Stimulated activated CD8-positive, alpha-beta memory T cell treated with anti-CD3 and anti-CD28 coated beads, Interleukin-2, amount 100 ng/mL, for 48 hours (primary cell): Measurements from ENCODE around the gene KIF1B.
"Not testable (repeated sequence)": the region's sequence is repeated elsewhere in the genome, so short reads cannot be mapped to it uniquely, and the experiment has no call there.

Experiments used
- DNase-seq, 2 donors: peaks; one replicate each; pipeline ENCODE4 v3.0.0-alpha.2; 2020; ENCODE audit warnings: low read depth in 2 of 2

Gene KIF1B

DNA sequence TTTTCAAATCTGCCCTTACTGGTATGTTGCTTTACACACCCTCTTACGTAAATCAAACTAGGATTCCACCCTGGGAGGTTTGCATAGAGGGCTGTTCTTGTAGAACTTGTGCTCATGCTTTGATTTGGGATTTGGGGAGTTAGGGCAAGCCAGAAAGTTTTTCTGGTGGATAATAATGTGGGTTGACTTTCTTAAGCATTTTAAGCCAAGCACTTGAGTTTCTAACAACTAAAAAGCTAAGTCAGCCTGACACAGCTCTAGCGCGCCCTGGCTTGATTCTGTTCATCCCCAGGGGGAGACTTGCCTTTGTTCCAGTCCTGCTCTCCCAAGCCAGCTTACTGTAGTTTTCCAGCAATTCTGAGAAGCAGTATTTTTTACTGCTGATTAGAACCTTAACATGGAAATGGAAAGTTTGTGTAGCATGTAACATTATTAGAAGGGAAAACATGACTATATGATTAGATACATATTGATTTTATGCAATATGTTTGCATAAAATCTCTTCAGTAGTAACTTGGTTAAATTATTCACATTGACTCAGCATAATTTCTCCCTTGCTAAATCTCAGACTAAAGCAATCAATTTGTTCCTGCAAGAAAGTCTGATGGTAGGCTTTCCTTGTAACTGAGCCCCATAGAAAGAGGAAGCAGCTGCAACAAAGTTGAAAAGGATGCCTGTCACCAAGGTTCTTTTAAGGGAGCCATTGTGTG is 177.5 kb downstream of the KIF1B start:
- DNase-seq: no peak

DNA sequence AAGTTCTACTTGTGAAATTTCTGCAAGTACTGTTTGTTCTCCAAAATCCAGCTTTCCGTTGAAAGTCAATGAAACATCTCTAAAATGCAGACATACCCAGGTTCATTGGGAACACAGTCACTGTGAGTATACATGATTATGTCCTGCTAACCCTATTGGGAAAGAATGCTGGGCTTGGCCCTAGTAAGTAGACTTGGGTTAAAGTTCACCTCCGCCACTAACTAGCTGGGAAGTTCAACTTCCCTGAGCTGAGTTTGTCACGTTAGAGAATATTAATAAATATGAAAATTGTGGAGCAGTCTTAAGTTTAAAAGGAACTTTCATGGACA is 178.0 kb downstream of the KIF1B start:
- no peak for DNase-seq

DNA sequence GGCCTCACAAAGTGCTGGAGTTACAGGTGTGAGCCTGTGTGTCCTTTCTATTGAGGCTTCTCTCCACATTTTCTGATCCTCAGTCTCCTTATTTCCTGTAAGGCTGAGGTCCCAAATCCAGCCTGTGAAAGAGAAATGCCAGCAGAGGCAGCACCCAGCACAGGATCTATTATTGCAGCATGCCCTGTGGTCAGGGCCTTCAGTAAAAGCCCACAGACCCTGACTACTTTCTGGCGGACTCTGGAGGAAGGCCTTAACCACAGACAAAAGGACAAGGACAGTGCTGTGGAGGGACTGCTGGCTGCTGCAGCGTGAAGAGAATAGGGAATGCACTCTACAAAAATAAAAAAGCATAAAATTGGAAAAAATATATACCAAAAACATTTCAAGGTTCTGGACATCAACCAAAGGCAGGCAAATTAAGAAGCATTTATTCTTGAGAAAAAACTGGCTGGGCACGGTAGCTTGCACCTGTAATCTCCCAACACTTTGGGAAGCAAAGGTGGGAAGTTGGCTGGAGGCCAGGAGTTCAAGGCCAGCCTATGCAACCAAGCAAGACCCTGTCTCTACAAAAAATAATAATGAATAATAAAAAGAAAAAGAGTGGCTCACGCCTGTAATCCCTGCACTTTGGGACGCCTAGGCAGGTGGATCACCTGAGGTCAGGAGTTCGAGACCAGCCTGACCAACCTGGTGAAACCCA is 179.1 kb downstream of the KIF1B start:
- DNase-seq: no peak

DNA sequence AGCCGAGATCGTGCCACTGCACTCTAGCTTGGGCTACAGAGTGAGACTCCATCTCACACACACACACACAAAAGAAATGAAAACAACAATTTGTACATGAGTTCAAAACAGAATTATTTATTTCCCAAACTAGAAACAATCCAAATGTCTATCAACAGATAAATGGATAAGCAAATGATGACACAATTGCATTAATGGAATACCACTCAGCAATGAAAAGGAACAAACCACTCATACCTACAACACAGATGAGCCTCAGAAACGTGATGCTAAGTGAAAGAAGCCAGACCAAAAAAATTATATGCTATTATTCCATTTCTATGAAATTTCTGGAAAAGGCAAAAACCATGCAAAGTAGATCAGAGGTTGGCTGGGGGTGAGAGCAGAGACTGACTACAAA is 186.5 kb downstream of the KIF1B start:
- DNase-seq: no peak

DNA sequence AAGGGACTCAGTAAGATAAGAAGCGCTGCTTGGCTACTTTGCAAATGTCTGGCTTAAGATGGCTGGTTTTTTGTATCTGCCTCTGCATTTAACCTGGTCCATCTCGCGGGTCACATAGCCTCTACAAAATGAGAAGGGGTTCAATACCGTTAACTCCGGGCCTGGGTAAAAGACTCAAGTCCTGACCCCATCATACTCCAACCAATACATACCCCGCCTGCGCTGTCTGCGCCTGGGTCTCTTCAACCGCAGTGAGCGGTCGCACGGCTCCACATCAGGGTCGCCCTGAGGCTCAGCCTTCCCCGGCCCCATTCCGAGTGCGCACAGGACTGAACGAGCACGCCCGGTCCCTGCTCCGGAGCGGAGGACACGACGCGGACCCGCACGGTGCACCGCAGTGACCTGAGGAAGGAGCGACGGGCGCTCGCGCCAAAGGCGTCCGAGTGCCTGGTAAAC is 187.9 kb downstream of the KIF1B start:
- no peak for DNase-seq

DNA sequence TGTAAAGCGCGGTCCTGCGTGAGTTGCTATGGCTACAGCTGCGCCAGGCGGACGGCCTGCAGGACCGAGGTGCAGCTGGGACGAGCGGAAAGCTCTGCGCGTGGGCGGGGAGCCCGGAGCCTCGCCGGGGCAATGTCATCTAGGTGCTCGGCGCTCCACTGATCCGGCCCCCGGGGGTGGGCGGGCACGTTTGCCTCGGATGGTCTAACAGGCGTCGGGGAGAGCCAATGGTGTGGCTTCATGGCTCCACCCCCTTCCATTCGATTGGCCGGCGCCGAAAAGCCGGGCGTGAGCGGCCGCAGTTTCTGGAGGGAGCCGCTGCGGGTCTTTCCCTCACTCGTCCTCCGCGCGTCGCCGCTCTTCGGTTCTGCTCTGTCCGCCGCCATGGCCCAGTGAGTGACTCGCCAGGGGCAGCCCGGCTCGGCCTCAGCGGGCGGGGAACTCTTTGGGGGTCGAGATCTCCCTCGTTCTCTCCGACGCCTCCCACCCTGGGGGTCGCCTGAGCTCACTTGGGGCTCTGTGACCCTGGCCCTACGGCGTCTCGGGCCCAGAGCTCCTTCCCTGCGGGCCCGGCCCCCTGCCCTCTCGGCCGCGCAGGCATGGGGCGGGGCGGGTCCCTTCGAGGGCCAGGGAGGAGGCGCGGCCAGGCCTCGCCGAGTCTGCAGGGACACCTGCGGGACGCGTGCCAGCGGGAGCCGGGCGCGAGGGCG is 188.5 kb downstream of the KIF1B start, which contains the start of gene PGD:
Gene PGD, plus strand, starts transcription at position 331 of the 710 bp plus-strand sequence. Its CDS starts 54 bp downstream, at position 385.
- peak; percentile 98 to 99 for DNase-seq

DNA sequence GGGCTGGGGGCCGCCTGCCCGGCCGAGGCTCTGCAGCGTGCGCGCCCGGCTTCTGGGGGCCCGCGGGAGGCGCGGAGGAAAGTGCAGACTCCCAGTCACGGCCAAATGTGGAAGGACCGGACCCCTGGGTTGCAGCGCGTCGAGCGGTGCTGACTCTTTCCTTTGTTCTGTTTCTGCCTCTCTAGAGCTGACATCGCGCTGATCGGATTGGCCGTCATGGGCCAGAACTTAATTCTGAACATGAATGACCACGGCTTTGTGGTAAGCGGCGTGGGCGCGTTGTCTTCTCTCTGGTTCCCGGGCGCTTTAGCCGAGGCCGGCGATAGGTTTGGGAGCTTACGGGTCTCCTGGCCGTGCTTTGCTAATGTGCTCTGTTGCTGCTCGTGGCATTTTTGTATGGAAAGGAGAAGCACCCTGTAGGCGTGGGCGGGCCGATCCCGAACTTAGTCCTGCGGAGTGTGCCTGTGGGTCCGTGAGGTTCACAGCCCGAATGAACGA is 189.1 kb downstream of the KIF1B start:
- DNase-seq: peak in 1 of 2 donors; percentile 2

DNA sequence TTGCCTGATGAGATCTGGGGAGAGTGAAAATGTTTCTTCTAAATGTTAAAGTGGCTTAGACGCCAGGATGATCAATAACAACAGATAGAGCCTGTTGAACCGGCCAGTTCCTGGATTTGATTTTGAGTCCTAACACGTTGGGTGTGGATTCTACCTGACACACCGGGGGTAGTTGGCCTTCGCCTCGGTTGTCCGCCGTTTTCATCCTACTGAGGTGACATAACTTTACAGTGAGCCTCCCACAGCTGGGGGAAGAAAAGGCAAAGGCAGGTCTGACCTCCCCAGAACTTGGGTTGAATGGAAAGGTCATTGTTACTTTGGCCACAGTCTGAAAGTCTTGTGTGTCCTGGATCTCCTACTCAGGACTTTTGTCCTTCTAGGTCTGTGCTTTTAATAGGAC is 189.6 kb downstream of the KIF1B start:
- DNase-seq: no peak

DNA sequence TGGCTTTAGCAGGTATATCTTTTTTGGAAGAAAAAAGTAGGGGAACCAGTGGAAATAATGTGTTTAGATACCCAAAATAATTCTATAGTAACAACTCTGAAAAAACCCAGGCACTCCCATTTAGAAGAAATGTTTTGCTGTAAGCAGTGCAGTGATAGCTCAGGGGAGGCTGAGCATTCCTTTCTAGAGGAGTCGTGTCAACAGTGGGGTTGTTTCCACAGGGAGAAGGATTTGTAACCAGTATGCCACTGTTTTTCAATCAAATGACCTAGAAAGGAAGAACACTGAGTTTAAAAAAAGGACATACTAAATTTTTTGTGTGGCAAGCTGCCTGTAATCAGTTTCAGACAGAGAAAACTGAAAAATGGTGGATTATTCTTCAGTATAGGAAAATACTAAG is 190.9 kb downstream of the KIF1B start:
- DNase-seq: no peak

DNA sequence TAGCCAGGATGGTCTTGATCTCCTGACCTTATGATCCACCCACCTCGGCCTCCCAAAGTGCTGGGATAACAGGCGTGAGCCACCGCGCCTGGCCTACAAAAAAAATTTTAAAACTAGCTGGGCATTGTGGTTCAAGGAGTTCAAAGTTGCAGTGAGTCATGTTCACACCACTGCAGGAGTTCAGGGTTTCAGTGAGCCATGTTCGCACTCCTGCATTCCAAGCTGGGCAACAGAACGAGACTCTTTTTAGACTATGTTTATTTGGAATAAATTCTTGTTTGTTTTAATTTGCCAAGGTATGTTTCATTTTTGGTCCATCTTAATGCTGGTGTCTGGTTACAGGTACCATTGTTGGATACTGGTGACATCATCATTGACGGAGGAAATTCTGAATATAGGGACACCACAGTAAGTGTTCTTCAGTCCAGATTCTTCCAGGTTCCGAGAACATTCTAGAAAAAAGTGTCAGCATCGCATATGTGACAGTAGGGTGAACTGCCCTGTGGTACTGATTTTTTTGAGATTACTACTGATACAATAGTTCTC is 192.4 kb downstream of the KIF1B start:
- DNase-seq: no peak

DNA sequence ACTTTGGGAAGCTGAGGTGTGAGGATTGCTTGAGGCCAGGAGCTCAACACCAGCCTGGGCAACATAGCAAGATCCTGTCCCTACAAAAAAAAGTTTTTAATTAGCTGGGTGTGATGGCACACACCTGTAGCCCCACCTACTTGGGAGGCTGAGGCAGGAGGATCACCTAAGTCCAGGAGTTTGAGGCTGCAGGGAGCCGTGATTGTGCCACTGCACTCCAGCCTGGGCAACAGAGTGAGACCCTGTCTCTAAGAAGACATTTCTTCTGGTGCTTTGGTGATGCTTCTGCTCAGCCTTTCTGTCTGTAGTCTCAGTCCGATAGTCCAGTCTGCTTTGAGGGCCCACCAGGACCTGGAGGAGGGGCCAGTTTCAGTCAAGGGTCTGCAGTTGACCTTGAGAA is 196.8 kb downstream of the KIF1B start:
- no peak for DNase-seq

DNA sequence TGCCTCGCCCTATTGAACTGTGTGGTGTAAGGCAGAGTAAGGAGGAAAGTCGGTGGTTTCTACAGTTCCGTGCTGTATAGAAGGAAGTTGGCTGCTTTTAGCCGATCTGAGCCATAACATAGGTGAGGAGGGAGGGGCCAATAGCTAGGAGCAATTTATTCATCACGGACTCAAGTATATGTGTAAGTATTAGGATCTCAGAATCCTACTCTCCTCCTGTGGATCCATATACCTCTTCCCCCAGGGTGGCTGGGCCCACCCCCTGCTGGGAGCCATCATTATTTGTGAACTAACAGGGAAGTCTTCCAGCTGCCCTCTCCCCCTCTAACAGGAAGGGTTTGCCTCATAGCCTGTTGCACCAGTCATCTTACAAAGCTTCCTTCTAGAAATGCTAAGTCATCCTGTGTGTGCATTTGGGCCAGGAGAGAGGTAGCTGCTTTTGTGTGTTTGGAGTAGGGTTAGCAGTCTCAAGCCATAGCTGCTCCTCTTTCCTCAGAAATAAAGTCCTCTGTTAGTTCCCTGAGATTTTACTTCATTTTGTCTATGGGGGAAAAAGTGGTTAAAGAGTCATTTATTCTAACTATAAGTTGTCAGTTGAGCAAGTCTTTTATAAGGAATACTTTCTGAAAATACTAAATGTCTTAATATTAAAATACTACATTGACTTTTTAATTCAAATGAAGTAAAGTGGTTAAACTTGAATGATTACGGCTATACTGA is 205.0 kb downstream of the KIF1B start:
- DNase-seq: no peak

DNA sequence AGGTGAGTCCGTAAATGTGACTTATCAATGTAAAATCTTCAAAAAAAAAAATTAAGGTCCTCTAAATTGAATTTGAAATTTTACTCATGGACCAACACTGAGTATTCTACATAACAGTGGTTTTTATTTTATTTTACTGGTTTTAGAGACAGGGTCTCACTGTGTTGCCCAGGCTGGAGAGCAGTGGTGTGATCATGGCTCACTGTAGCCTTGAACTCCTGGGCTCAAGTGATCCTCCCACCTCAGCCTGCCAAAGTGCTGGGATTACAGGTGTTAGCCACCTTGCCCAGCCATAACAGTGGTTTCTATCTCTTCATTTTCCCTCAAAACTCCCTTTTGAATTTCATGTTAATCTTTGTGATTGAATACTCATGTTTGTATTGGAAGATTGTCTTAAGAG is 205.6 kb downstream of the KIF1B start:
- not testable (repeated sequence) for DNase-seq

DNA sequence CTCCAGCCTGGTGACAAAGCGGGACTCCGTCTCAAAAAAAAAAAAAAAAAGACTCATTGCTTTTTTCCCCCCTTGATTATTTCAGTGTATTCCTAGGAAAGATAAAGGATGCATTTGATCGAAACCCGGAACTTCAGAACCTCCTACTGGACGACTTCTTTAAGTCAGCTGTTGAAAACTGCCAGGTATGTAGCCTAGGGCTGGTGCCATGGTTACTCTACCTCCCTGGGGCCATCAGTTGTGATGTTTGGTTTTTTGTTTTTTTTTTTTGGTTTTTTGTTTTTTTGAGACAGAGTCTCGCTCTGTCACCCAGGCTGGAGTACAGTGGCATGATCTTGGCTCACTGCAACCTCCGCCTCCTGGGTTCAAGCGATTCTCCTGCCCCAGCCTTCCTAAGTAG is 208.4 kb downstream of the KIF1B start:
- not testable (repeated sequence) for DNase-seq

DNA sequence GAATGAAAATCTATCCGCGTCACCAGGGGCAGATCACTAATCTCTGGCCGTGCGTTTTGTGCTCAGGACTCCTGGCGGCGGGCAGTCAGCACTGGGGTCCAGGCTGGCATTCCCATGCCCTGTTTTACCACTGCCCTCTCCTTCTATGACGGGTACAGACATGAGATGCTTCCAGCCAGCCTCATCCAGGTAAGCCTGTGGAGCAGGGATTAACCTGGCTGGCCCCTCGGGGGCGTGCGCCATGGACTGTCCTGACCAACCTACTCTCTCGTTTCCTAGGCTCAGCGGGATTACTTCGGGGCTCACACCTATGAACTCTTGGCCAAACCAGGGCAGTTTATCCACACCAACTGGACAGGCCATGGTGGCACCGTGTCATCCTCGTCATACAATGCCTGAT is 209.0 kb downstream of the KIF1B start:
- DNase-seq: no peak

DNA sequence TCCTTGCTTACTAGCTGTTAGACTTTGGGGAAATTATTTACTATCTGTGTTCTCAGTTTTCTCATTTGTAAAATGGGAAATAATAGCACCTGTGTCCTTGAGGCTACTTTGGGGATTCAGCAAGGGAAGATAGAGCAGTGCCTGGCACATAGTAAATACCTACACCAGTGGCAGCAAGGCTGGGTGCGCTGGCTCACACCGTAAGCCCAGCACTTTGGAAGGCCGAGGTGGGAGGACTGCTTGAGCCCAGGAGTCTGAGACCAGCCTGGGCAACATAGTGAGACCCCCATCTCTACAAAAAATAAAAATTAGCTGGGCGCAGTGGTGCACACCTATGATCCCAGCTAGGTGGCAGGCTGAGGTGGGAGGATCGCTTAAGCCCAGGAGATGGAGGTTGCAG is 211.3 kb downstream of the KIF1B start:
- DNase-seq: no peak

DNA sequence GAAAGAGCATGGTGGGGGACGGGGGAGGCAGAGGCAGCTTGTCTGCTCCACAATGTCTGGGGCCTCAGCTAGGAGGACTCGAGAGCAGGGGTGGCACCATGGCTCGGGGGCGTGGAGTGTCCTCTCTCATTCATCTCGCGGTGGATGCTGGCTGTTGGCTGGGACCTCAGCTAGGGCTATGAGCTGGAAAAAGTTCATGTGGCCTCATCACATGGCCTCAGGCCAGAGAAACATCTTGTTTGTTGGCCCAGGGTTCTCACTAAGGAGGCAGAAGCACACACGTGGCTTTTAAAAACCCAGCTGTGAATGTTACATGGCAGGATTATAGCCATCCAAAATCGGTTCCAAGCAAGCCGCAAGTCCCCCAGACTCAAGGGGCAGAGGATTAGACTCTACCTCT is 213.7 kb downstream of the KIF1B start:
- DNase-seq: no peak

DNA sequence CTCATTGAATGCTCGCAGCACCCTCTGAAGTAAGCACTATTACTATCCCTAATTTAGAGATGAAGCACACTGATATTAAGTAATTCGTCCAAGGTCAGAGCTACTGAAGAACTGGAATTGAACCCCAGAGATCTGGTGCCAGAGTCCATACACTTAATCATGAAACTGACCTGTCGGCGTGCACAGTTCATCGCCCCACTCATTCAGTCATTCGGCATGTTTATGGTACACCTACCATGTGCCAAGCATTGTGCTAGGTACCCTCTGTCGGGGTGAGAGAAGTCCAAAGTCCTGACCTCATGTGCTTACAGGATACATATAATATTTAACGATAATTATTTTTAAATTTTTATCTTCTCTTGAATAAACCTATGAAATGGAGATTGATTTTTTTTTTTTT is 214.3 kb downstream of the KIF1B start:
- DNase-seq: no peak

DNA sequence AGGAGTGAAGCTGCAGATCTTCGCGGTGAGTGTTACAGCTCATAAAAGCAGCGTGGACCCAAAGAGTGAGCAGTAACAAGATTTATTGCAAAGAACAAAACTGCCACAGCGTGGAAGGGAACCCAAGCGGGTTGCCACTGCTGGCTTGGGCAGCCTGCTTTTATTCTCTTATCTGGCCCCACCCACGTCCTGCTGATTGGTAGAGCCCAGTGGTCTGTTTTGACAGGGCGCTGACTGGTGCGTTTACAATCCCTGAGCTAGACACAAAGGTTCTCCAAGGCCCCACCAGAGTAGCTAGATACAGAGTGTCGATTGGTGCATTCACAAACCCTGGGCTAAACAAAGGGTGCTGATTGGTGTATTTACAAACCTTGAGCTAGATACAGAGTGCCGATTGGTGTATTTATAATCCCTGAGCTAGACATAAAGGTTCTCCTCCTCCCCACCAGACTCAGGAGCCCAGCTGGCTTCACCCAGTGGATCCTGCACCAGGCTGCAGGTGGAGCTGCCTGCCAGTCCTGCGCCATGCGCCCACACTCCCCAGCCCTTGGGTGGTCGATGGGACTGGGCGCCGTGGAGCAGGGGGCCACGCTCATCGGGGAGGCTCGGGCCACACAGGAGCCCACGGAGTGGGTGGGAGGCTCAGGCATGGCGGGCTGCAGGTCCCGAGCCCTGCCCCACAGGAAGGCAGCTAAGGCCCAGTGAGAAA is 215.6 kb downstream of the KIF1B start:
- not testable (repeated sequence) for DNase-seq

DNA sequence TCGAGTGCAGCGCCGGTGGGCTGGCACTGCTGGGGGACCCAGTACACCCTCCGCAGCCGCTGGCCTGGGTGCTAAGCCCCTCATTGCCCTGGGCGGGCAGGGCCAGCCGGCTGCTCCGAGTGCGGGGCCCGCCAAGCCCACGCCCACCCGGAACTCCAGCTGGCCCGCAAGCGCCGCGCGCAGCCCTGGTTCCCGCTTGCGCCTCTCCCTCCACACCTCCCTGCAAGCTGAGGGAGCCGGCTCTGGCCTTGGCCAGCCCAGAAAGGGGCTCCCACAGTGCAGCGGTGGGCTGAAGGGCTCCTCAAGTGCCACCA is 216.1 kb downstream of the KIF1B start:
- not testable (repeated sequence) for DNase-seq

DNA sequence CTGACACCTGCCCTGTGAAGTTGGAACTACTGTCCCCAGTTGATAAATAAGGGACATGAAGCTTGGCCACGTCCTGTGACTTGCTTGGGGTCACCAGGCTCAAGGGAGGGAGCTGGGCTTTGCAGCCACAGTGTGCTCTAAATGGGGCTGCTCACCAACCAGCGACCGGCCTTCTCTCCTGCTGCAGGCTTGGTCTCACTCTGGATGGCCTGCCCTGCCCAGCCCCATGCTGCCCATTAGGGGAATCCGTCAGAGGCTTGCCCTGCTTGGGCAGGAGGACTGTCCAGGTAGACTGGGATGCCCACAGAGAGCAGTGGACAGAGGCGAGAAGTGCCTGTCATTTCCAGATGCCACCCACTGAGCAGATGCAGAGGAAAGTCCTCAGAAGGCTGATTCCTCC is 218.6 kb downstream of the KIF1B start:
- DNase-seq: no peak
